BLaER1 (cell line): Measurements from ENCODE around the gene ASL.

Experiments
- H3K27ac ChIP-seq: shearing (Covaris generic); formaldehyde crosslinking; 2 replicates; pipeline ENCODE4 v1.8.1; 2022
- H3K27me3 ChIP-seq: shearing (Covaris generic); formaldehyde crosslinking; 2 replicates; pipeline ENCODE4 v1.8.1; 2022
- H3K36me3 ChIP-seq: shearing (Covaris generic); formaldehyde crosslinking; 2 replicates; pipeline ENCODE4 v1.8.1; 2022
- H3K4me1 ChIP-seq: shearing (Covaris generic); formaldehyde crosslinking; 2 replicates; pipeline ENCODE4 v1.8.1; 2022
- H3K4me2 ChIP-seq: shearing (Covaris generic); formaldehyde crosslinking; 2 replicates; pipeline ENCODE4 v1.8.1; 2022
- H3K4me3 ChIP-seq: shearing (Covaris generic); formaldehyde crosslinking; 2 replicates; pipeline ENCODE4 v1.8.1; 2022
- H3K9ac ChIP-seq: shearing (Covaris generic); formaldehyde crosslinking; 2 replicates; pipeline ENCODE4 v1.8.1; 2022
- H3K9me3 ChIP-seq: shearing (Covaris generic); formaldehyde crosslinking; 2 replicates; pipeline ENCODE4 v1.8.1; 2022
- H4K20me1 ChIP-seq: shearing (Covaris generic); formaldehyde crosslinking; 2 replicates; pipeline ENCODE4 v1.8.1; 2022
- Cebpa-rat ChIP-seq: shearing (Covaris generic); IDR thresholded peaks from 2 replicates; pipeline ENCODE4 v1.8.1; 2022

ASL gene

DNA sequence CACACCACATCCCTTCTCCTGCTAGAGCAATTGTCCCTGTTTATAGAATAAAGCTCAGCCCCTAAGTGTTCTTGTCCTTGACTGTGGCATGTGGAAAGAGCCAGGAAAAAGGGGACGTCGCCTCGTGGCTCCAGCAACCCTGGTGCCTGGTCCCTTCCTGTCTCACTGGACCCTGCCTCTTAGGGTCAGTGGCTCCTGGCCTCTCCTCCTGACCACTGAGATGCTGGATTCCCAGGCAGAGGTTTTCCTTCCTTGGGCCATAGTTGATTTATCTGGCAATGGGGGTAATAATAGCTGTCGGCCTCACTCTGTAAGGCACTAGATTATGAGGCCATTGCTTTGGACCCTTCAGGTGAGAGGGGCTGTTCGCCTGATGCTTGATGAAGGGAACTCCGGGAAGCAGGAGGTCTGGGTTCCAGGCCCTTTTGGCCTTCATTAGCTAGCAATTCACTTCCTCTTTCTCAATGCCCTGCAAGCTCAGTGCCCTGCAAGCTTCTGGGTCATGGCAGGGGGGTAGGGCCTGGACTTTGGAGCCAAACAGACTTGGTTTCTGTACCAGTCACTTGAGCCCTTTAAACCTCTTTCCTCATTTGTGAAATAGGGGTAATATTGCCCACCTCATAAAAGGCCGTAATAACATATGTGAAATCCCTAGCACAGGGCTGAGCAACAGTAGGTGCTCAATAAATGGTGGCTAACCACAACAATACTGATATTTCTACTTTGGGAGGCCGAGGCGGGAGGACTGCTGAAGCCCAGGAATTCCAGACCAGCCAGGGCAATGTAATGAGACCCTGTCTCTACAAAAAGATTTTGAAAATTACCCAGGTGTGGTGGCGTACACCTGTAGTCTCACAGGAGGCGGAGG, 1.1 kb downstream of the ASL start:
- no peak for TF ChIP-seq Cebpa-rat
- Histone ChIP-seq H3K9me3 (no peaks in the 10 kb centered on the region), H3K27me3 (no peaks in the 10 kb centered on the region), H4K20me1 (no peaks in the 10 kb centered on the region), H3K4me2 (peak overlapping the region; percentile 96), H3K9ac (peak overlapping the region; percentile 87), H3K4me1 (peaks cover 30% of the 10 kb centered on the region), H3K4me3 (peak overlapping the region; percentile 85), H3K27ac (no peak overlapping the region), H3K36me3 (peaks cover 20% of the 10 kb centered on the region)

DNA sequence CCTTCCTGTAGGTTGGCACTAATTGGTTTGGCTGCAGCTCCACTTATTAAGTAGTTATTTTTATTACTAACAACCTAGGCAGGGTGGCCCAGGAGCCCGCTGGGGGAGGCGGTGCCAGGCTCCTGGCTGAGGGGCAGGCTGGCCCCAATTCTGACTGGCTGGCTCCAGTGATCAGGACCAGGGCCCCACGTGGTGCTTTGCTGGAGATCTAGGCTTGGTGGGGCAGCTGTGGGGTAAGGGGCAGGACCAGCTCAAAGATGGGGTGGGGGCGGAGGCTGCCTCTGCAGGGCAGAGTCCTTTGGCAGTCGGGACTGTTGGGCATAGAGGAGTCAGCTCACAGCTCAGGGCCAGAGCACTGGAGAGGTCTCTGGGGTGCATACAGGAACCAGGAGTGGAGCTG, 2.4 kb downstream of the ASL start:
- Histone ChIP-seq H3K9ac (peak overlapping the region; percentile 38; the same call in 1 of the 2 replicates), H4K20me1 (no peaks in the 10 kb centered on the region), H3K9me3 (no peaks in the 10 kb centered on the region), H3K4me2 (peak overlapping the region; percentile 96), H3K36me3 (peaks cover 33% of the 10 kb centered on the region), H3K27ac (peak overlapping the region; percentile 41; the same call in 1 of the 2 replicates), H3K4me3 (no peak overlapping the region), H3K27me3 (no peaks in the 10 kb centered on the region), H3K4me1 (peaks cover 30% of the 10 kb centered on the region)
- TF ChIP-seq Cebpa-rat, result no peak

DNA sequence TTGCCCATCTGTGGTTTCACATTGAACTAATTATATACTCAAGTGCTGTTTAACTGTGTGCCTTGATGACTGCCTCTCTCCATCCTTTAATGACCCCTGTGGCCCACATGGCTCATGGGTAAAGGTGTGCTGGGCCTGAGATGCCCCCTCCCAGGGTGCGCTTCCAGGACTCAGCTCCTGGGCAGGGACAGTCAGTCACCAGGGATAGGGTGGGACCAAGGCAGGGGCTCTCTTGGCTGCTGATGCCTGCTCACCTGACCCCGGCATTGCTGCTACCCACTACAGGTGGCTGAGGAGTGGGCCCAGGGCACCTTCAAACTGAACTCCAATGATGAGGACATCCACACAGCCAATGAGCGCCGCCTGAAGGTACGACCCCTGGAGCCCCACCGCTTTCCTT, 6.5 kb downstream of the ASL start:
- Histone ChIP-seq H3K36me3 (peaks cover 67% of the 10 kb centered on the region), H3K4me1 (peaks cover 27% of the 10 kb centered on the region), H3K27ac (no peak overlapping the region), H4K20me1 (no peaks in the 10 kb centered on the region), H3K9ac (no peak overlapping the region), H3K9me3 (no peaks in the 10 kb centered on the region), H3K4me3 (no peak overlapping the region), H3K4me2 (no peak overlapping the region), H3K27me3 (no peaks in the 10 kb centered on the region)
- no peak for TF ChIP-seq Cebpa-rat

DNA sequence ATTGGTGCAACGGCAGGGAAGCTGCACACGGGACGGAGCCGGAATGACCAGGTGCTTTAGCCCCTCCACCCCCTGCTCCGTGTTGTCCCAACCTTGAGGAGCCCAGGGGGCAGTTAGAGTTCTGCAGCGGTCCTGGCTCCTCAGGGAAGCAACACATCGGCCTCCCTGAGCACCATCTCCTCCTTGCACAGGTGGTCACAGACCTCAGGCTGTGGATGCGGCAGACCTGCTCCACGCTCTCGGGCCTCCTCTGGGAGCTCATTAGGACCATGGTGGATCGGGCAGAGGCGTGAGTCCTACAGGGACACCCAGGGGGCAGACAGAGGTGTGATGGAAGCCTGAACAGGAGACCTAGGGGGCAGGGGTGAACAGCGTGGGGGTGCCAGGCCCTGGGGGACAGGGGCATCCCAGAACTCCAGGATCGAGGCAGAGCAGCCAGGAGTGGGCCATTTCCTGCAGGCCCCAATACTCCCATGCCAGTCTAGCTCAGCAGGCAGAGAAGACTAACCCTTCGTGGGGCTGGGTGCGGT, 7.3 kb downstream of the ASL start:
- H4K20me1 ChIP-seq, result no peaks in the 10 kb centered on the region
- H3K4me1 ChIP-seq, result peaks cover 19% of the 10 kb centered on the region
- H3K4me3 ChIP-seq, result no peak overlapping the region
- no peaks in the 10 kb centered on the region for H3K9me3 ChIP-seq
- TF ChIP-seq Cebpa-rat, result no peak
- H3K36me3 ChIP-seq, result peaks cover 76% of the 10 kb centered on the region
- no peak overlapping the region for H3K4me2 ChIP-seq
- H3K27ac ChIP-seq, result no peak overlapping the region
- H3K27me3 ChIP-seq, result no peaks in the 10 kb centered on the region
- H3K9ac ChIP-seq, result no peak overlapping the region

DNA sequence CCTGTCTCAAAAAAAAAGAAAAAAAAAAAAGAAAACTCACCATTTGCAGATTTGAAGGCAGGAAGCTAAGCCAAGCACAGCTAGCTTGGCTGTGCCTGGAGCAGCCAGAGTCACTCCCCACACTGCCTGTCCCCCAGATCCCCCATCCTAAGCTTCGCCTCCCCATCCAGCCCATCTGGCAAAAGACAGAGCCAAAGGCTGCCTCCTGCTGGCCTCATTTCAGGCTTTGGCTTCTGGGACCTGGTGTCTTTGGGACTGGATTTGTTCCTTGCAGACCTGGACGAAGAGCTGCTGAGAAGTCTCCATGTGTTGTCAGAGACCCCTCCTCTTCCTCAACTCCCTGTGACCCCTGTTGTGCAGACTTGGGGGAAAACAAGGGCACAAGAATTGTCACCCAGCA, 8.1 kb downstream of the ASL start:
- Histone ChIP-seq H3K4me2 (no peak overlapping the region), H3K4me3 (no peak overlapping the region), H3K27ac (no peak overlapping the region), H4K20me1 (no peaks in the 10 kb centered on the region), H3K4me1 (peaks cover 11% of the 10 kb centered on the region), H3K9me3 (no peaks in the 10 kb centered on the region), H3K9ac (no peak overlapping the region), H3K36me3 (peaks cover 77% of the 10 kb centered on the region), H3K27me3 (no peaks in the 10 kb centered on the region)
- no peak for TF ChIP-seq Cebpa-rat

DNA sequence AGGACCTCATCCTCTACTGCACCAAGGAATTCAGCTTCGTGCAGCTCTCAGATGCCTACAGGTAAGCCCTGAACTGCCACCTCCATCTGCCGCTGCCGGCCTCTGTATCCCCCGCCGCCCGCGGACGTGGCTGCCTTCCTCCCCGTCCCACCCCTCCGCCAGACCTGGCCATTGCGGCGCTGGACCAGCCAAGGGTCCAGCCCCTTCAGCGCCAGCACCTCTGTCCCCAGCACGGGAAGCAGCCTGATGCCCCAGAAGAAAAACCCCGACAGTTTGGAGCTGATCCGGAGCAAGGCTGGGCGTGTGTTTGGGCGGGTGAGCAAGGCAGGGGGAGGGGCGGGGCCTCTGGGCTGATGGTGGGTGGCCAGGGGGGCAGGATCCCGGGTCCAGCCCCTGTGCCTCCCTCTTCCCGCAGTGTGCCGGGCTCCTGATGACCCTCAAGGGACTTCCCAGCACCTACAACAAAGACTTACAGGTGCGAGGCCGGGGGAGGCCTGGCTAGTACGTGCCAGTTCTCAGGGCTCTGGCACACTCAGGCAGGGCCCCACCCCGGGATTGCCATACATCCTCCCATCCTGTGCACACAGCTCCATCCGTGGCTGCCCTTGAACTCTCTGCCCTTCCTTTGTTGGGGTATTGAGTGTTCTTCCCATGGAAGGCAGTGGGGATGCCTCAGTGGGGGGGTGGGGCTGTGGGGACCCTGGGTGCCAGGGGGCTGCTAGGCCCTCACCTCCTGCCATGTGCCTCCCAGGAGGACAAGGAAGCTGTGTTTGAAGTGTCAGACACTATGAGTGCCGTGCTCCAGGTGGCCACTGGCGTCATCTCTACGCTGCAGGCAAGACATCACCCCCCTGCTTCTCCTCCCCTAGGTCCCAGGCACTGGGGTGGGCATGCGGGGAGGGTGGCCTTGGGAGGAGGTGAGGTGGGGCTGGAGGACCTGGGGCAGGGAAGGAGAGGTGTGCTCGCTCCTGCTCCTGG, 13.5 kb downstream of the ASL start:
- Histone ChIP-seq H3K27ac (no peak overlapping the region), H4K20me1 (no peaks in the 10 kb centered on the region), H3K9me3 (no peaks in the 10 kb centered on the region), H3K9ac (no peak overlapping the region), H3K4me3 (no peak overlapping the region), H3K4me2 (no peak overlapping the region), H3K36me3 (peaks cover 50% of the 10 kb centered on the region), H3K4me1 (peaks cover 9% of the 10 kb centered on the region), H3K27me3 (no peaks in the 10 kb centered on the region)
- TF ChIP-seq Cebpa-rat, result no peak

DNA sequence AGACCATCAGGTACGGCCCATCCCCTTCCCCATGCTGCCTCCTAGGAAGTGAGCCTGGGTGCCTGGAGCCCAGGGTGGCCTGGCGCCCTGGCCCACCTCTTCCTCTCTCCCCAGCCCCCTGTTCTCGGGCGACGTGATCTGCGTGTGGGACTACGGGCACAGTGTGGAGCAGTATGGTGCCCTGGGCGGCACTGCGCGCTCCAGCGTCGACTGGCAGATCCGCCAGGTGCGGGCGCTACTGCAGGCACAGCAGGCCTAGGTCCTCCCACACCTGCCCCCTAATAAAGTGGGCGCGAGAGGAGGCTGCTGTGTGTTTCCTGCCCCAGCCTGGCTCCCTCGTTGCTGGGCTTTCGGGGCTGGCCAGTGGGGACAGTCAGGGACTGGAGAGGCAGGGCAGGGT, 17.0 kb downstream of the ASL start:
- H3K4me2 ChIP-seq, result no peak overlapping the region
- no peak overlapping the region for H3K27ac ChIP-seq
- no peaks in the 10 kb centered on the region for H4K20me1 ChIP-seq
- H3K9me3 ChIP-seq, result no peaks in the 10 kb centered on the region
- H3K4me3 ChIP-seq, result no peak overlapping the region
- H3K4me1 ChIP-seq, result no peaks in the 10 kb centered on the region
- no peak overlapping the region for H3K9ac ChIP-seq
- H3K36me3 ChIP-seq, result peaks cover 19% of the 10 kb centered on the region
- no peak for TF ChIP-seq Cebpa-rat
- H3K27me3 ChIP-seq, result no peaks in the 10 kb centered on the region

DNA sequence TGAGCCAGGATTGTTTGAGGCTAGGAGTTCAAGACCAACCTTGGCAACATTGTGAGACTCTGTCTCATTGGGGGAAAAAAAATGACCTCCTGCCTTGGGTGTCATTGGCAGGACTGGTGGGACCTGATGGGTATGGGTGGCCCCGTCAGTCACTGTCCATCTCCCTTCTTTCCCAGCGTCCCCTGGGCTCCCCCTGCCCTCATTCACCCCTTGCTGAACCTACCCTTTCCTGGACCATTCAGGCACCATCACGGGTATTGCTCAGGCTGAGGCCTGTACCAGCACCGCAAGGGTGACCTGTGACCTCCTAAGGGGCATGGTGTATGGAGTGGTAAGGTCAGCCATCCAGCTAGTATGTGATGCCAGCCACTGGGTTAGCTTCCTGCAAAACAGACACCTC, 19.4 kb downstream of the ASL start:
- Histone ChIP-seq H3K4me1 (0 out of 2 replicates have a peak, but pooled peaks cover 5% of the 10 kb centered on the region), H3K9ac (no peak overlapping the region), H3K36me3 (peaks cover 14% of the 10 kb centered on the region; the same call in 1 of the 2 replicates), H3K27ac (no peak overlapping the region), H3K4me2 (no peak overlapping the region), H3K9me3 (no peaks in the 10 kb centered on the region), H4K20me1 (no peaks in the 10 kb centered on the region), H3K27me3 (no peaks in the 10 kb centered on the region), H3K4me3 (no peak overlapping the region)
- TF ChIP-seq Cebpa-rat, result no peak

DNA sequence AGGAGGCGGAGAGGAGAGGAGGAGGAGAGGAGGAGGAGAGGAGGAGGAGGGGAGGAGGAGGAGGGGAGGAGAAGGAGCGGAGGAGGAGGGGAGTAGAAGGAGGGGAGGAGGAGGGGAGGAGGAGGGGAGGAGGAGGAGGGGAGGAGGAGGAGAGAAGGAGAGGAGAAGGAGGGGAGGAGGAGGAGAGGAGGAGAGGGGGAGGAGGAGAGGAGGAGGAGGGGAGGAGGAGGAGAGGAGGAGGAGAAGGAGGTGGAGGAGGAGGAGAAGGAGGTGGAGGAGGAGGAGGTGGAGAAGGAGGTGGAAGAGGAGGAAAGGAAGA, 23.6 kb downstream of the ASL start:
- no peak for TF ChIP-seq Cebpa-rat
- Histone ChIP-seq H3K36me3 (no peaks in the 10 kb centered on the region), H3K4me1 (peaks cover 13% of the 10 kb centered on the region), H3K4me2 (peak overlapping the region; percentile 85; the same call in 1 of the 2 replicates), H4K20me1 (no peaks in the 10 kb centered on the region), H3K9me3 (no peaks in the 10 kb centered on the region), H3K27ac (no peak overlapping the region), H3K27me3 (no peaks in the 10 kb centered on the region), H3K9ac (peak overlapping the region; percentile 71; the same call in 1 of the 2 replicates), H3K4me3 (no peak overlapping the region)
